ENCODE measurements around the gene TTC13. TPM values are rescaled to one million over a fixed set of nuclear protein-coding genes. Genes with fewer than 3 reads are reported as not detected.

The TTC13 gene
- total and polyA plus RNA-seq, 12 donors = 4.3 to 9.5 (median 7.3) TPM

DNA sequence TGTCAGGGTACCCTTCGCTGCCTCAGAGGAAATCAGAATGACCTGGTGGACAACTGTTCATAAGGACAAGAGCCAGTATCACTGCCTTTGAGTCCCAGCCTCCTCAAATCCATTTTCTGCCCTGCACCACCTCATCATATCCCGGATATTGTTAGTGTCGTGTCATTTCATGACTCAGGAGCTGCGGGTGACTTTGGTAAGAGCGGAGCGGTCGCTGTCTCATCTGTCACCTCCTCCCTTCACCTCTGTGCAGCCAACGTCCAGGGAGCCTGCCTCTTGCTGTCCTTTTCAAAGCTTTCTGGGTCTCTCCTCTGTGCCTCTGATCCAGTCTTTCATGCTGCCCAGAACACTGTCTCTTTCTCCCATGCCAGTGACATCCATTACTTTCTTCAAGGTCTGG lies 103.3 kb downstream of the TTC13 start:
- no peak overlapping the region for H3K27ac ChIP-seq
- no peaks in the 10 kb centered on the region for H3K36me3 ChIP-seq
- peaks cover 0 to 12% (median 1%) of the 10 kb centered on the region in 9 donors for H3K4me1 ChIP-seq
- 91 to 93% methylated on average over 8 of the region's 8 CpGs for WGBS, 2 donors
- no peak overlapping the region for H3K4me3 ChIP-seq
- ATAC-seq = no peak
- TF ChIP-seq, protein P1, sequence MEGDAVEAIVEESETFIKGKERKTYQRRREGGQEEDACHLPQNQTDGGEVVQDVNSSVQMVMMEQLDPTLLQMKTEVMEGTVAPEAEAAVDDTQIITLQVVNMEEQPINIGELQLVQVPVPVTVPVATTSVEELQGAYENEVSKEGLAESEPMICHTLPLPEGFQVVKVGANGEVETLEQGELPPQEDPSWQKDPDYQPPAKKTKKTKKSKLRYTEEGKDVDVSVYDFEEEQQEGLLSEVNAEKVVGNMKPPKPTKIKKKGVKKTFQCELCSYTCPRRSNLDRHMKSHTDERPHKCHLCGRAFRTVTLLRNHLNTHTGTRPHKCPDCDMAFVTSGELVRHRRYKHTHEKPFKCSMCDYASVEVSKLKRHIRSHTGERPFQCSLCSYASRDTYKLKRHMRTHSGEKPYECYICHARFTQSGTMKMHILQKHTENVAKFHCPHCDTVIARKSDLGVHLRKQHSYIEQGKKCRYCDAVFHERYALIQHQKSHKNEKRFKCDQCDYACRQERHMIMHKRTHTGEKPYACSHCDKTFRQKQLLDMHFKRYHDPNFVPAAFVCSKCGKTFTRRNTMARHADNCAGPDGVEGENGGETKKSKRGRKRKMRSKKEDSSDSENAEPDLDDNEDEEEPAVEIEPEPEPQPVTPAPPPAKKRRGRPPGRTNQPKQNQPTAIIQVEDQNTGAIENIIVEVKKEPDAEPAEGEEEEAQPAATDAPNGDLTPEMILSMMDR (IDR thresholded peaks at IDR 0.05) = no peak
- intact Hi-C loops (cut with DNase I) = no loop called here
- H3K27me3 ChIP-seq = peaks cover 0 to 12% (median 0%) of the 10 kb centered on the region in 7 donors
- no peaks in the 10 kb centered on the region for H3K9me3 ChIP-seq
- no peak for DNase-seq

DNA sequence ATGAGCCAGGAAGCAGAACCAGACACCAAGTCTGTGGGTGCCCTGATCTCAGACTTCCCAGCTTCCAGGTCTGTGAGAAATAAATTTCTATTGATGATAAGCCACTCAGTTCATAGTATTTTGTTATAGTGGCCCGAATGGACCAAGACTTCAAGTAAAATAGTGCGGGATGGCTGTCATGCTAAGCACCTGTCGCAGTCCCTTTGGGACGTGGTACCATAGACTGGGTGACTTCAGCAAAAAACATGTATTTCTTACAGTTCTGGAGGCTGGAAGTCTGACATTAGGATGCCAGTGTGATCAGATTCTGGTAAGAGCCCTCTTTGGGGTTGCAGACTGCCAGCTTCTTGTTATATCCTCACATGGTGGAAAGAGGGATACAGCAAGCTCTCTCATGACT lies 107.7 kb downstream of the TTC13 start:
- TF ChIP-seq, protein P1 (IDR thresholded peaks at IDR 0.05) = no peak
- Histone ChIP-seq H3K27me3 (peaks cover 0 to 27% (median 0%) of the 10 kb centered on the region in 7 donors), H3K4me3 (no peak overlapping the region), H3K27ac (no peak overlapping the region), H3K4me1 (peaks cover 5 to 36% (median 23%) of the 10 kb centered on the region in 9 donors), H3K36me3 (no peaks in the 10 kb centered on the region), H3K9me3 (no peaks in the 10 kb centered on the region)
- ATAC-seq (no peak), DNase-seq (no peak)
- 97 to 98% methylated on average over 4 of the region's 4 CpGs for WGBS, 2 donors
- intact Hi-C loops (cut with DNase I) = no loop called here

DNA sequence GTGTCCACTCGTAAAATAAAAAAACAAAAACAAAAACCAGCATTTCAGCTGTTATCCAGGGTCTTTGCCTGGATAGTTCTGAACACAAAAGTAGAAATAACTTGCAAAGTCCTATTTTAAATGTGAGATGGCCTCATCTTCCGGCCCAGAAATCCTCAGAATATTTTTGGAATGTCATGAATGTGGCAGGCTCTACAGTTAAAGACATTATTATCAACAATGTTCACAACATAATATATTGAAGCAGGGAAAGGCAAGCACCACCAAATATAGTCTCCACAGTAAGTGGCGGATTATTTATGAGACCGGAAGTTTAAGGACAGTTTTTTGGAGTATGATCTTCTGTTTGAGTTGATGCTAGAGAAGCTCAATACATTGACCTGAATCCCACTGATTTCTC lies 109.2 kb downstream of the TTC13 start:
- 57% methylated on average over 4 of the region's 4 CpGs for WGBS, 2 donors
- peak overlapping the region in 1 of 10 donors; percentile 93 for H3K4me3 ChIP-seq
- TF ChIP-seq, protein P1 (IDR thresholded peaks at IDR 0.05) = no peak
- no peak for ATAC-seq
- peak overlapping the region in 8 of 10 donors; percentile 54 to 96 (median 92) for H3K27ac ChIP-seq
- no peaks in the 10 kb centered on the region for H3K36me3 ChIP-seq
- H3K4me1 ChIP-seq = peaks cover 12 to 44% (median 37%) of the 10 kb centered on the region in 9 donors
- H3K9me3 ChIP-seq = no peaks in the 10 kb centered on the region
- intact Hi-C loops (cut with DNase I) = loop anchor here in 7 of 10 donors (2.0 to 10.0 kb wide), 6 partner anchors 41 to 62 kb away; no protein-coding TSS in a partner anchor
- H3K27me3 ChIP-seq = peaks cover 0 to 27% (median 0%) of the 10 kb centered on the region in 7 donors
- no peak for DNase-seq

DNA sequence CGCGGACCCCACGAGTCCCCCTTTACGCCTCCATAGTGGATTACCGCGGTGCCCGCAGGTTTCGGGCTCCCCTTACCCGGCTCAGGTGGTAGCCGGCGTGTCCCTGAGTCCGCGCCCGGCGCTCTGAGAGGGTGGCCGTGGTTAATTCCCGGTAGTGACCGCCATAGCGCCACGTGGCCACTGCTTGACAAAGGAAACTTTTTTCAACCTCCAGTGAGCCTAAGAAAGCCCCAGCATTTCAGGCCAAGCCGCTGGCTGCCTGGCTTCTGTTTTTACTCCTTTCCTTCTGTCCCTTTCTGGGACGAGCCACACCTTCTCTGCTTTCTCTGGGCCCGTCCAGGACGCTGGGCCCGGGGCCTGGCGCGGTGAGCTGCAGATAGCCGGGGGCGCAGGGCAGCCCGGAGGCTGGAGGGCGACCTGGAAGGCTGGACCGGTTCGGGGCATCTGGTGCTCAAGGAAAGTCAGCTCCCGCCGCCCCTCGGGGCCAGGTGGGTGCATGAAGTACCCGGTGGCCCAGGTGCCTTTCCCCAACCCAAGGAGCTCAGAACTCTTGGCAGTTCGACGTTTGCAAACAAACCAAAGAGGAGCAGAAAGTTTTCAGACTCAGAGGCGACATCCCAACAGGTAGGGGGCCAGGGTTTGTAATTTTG lies 109.8 kb downstream of the TTC13 start:
- intact Hi-C loops (cut with DNase I) = loop anchor here in 7 of 10 donors (2.0 to 10.0 kb wide), 6 partner anchors 42 to 62 kb away; no protein-coding TSS in a partner anchor
- H3K36me3 ChIP-seq = no peaks in the 10 kb centered on the region
- peak; percentile 18 to 82 (median 60) for ATAC-seq
- peaks cover 17 to 50% (median 43%) of the 10 kb centered on the region in 9 donors for H3K4me1 ChIP-seq
- DNase-seq = peak in 1 of 2 donors; percentile 43
- TF ChIP-seq, protein P1 (IDR thresholded peaks at IDR 0.05) = no peak
- H3K4me3 ChIP-seq = peak overlapping the region; percentile 61 to 95 (median 92)
- 6 to 8% methylated on average over 38 to 40 of the region's 40 CpGs for WGBS, 2 donors
- H3K27ac ChIP-seq = peak overlapping the region; percentile 54 to 96 (median 90)
- H3K9me3 ChIP-seq = no peaks in the 10 kb centered on the region
- H3K27me3 ChIP-seq = peaks cover 0 to 27% (median 0%) of the 10 kb centered on the region in 7 donors

All from heart right ventricle (tissue), 16 donors.